Measurements from ENCODE around the gene CENPO. TPM values are rescaled to one million over a fixed set of nuclear protein-coding genes. Genes with fewer than 3 reads are reported as not detected.

The CENPO gene
- total and polyA plus RNA-seq, 2 experiments from 2014 or later: 9.7 to 14.6 TPM

GRCh38 chr2:24860631-24861030 lies 67.4 kb downstream of the CENPO start:
- Histone ChIP-seq H3K27ac (no peak overlapping the region), H4K20me1 (ENCODE audit: insufficient read depth, poor library complexity, severe bottlenecking) (no peaks in the 10 kb centered on the region), H3K9me3 (ENCODE audit: low read depth) (no peaks in the 10 kb centered on the region), H3K79me2 (no peaks in the 10 kb centered on the region), H3K27me3 (no peaks in the 10 kb centered on the region), H3K4me2 (no peak overlapping the region), H3K4me3 (no peak overlapping the region), H3K4me1 (ENCODE audit: insufficient read depth) (peaks cover 8% of the 10 kb centered on the region), H3K36me3 (replicated peaks; ENCODE audit: insufficient read depth, low read depth) (no peaks in the 10 kb centered on the region), H3K9me2 (replicated peaks; ENCODE audit: insufficient read depth) (no peaks in the 10 kb centered on the region), H2AFZ (no peak overlapping the region)
- 94% methylated on average over 7 of the region's 7 CpGs for WGBS (ENCODE audit: low lambda C conversion rate, missing lambda C conversion rate)
- no peak for TF ChIP-seq EZH2 (IDR thresholded peaks at IDR 0.05; ENCODE audit: borderline replicate concordance)
- TF ChIP-seq EZH2phosphoT487 (IDR thresholded peaks at IDR 0.05; ENCODE audit: low read depth, severe bottlenecking, unreplicated experiment): no peak
- TF ChIP-seq, protein P1, sequence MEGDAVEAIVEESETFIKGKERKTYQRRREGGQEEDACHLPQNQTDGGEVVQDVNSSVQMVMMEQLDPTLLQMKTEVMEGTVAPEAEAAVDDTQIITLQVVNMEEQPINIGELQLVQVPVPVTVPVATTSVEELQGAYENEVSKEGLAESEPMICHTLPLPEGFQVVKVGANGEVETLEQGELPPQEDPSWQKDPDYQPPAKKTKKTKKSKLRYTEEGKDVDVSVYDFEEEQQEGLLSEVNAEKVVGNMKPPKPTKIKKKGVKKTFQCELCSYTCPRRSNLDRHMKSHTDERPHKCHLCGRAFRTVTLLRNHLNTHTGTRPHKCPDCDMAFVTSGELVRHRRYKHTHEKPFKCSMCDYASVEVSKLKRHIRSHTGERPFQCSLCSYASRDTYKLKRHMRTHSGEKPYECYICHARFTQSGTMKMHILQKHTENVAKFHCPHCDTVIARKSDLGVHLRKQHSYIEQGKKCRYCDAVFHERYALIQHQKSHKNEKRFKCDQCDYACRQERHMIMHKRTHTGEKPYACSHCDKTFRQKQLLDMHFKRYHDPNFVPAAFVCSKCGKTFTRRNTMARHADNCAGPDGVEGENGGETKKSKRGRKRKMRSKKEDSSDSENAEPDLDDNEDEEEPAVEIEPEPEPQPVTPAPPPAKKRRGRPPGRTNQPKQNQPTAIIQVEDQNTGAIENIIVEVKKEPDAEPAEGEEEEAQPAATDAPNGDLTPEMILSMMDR (IDR thresholded peaks at IDR 0.05; ENCODE audit: poor library complexity): no peak
- no peak for DNase-seq (ENCODE audit: low spot score)

- no peak overlapping the region for H3K27ac ChIP-seq
- WGBS (ENCODE audit: low lambda C conversion rate, missing lambda C conversion rate): 90% methylated on average over 11 of the region's 11 CpGs
- H3K9me3 ChIP-seq (ENCODE audit: low read depth): no peaks in the 10 kb centered on the region
Observed at GRCh38 chr2:24861500-24861899, 68.3 kb downstream of the CENPO start.

GRCh38 chr2:24863641-24864040 lies 70.4 kb downstream of the CENPO start:
- no peaks in the 10 kb centered on the region for H3K79me2 ChIP-seq
- no peaks in the 10 kb centered on the region for H3K9me2 ChIP-seq (replicated peaks; ENCODE audit: insufficient read depth)
- H3K36me3 ChIP-seq (replicated peaks; ENCODE audit: insufficient read depth, low read depth): no peaks in the 10 kb centered on the region
- no peak overlapping the region for H2AFZ ChIP-seq
- no peaks in the 10 kb centered on the region for H4K20me1 ChIP-seq (ENCODE audit: insufficient read depth, poor library complexity, severe bottlenecking)
- no peaks in the 10 kb centered on the region for H3K27me3 ChIP-seq
- no peaks in the 10 kb centered on the region for H3K9me3 ChIP-seq (ENCODE audit: low read depth)
- H3K4me1 ChIP-seq (ENCODE audit: insufficient read depth): no peaks in the 10 kb centered on the region
- TF ChIP-seq EZH2 (IDR thresholded peaks at IDR 0.05; ENCODE audit: borderline replicate concordance) (no peak), EZH2phosphoT487 (IDR thresholded peaks at IDR 0.05; ENCODE audit: low read depth, severe bottlenecking, unreplicated experiment) (no peak)
- TF ChIP-seq, protein P1 (IDR thresholded peaks at IDR 0.05; ENCODE audit: poor library complexity): no peak
- no peak for DNase-seq (ENCODE audit: low spot score)
- no peak overlapping the region for H3K27ac ChIP-seq
- H3K4me2 ChIP-seq: no peak overlapping the region
- H3K4me3 ChIP-seq: no peak overlapping the region
- 96% methylated on average over 3 of the region's 3 CpGs for WGBS (ENCODE audit: low lambda C conversion rate, missing lambda C conversion rate)

More at GRCh38 chr2:24861500-24861899, 68.3 kb downstream of the CENPO start:
- no peaks in the 10 kb centered on the region for H3K79me2 ChIP-seq
- no peak for DNase-seq (ENCODE audit: low spot score)
- no peaks in the 10 kb centered on the region for H4K20me1 ChIP-seq (ENCODE audit: insufficient read depth, poor library complexity, severe bottlenecking)
- H3K4me3 ChIP-seq: no peak overlapping the region
- no peak overlapping the region for H3K4me2 ChIP-seq
- no peaks in the 10 kb centered on the region for H3K27me3 ChIP-seq
- no peaks in the 10 kb centered on the region for H3K36me3 ChIP-seq (replicated peaks; ENCODE audit: insufficient read depth, low read depth)
- H2AFZ ChIP-seq: no peak overlapping the region
- TF ChIP-seq EZH2 (IDR thresholded peaks at IDR 0.05; ENCODE audit: borderline replicate concordance) (no peak), EZH2phosphoT487 (IDR thresholded peaks at IDR 0.05; ENCODE audit: low read depth, severe bottlenecking, unreplicated experiment) (no peak)
- TF ChIP-seq, protein P1 (IDR thresholded peaks at IDR 0.05; ENCODE audit: poor library complexity): no peak
- H3K4me1 ChIP-seq (ENCODE audit: insufficient read depth): no peaks in the 10 kb centered on the region
- no peaks in the 10 kb centered on the region for H3K9me2 ChIP-seq (replicated peaks; ENCODE audit: insufficient read depth)

DNA sequence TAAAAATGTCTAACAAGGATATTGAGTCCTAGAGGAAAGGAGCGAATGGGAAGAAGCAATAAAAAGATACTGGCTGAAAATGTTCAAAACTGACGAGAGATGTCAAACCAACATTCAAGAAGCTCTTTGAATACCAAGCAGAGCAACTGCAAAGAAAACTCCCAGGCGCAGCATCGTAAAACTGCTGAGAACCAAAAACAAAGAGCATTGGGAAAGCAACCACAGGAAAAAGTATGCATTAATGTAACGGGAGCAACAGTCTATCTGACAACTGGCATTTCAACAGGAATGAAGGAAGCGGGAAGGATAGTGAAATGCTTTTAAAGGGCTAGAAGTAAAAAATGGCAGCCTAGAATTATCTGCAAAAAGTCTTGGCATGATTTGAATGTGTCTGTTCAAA lies 73.7 kb downstream of the CENPO start:
- H3K4me2 ChIP-seq: no peak overlapping the region
- no peak for DNase-seq (ENCODE audit: low spot score)
- no peaks in the 10 kb centered on the region for H3K4me1 ChIP-seq (ENCODE audit: insufficient read depth)
- TF ChIP-seq, protein P1 (IDR thresholded peaks at IDR 0.05; ENCODE audit: poor library complexity): no peak
- TF ChIP-seq EZH2phosphoT487 (IDR thresholded peaks at IDR 0.05; ENCODE audit: low read depth, severe bottlenecking, unreplicated experiment) (no peak), EZH2 (IDR thresholded peaks at IDR 0.05; ENCODE audit: borderline replicate concordance) (no peak)
- H3K27me3 ChIP-seq: no peaks in the 10 kb centered on the region
- no peak overlapping the region for H3K27ac ChIP-seq
- 76% methylated on average over 6 of the region's 6 CpGs for WGBS (ENCODE audit: low lambda C conversion rate, missing lambda C conversion rate)
- no peak overlapping the region for H3K4me3 ChIP-seq
- H2AFZ ChIP-seq: no peak overlapping the region
- H3K9me3 ChIP-seq (ENCODE audit: low read depth): no peaks in the 10 kb centered on the region
- H3K79me2 ChIP-seq: no peaks in the 10 kb centered on the region
- no peaks in the 10 kb centered on the region for H3K9me2 ChIP-seq (replicated peaks; ENCODE audit: insufficient read depth)
- H4K20me1 ChIP-seq (ENCODE audit: insufficient read depth, poor library complexity, severe bottlenecking): no peaks in the 10 kb centered on the region
- no peaks in the 10 kb centered on the region for H3K36me3 ChIP-seq (replicated peaks; ENCODE audit: insufficient read depth, low read depth)
